Urinary bladder (tissue), 4 donors: ENCODE results near the gene PIGA. TPM values are rescaled to one million over a fixed set of nuclear protein-coding genes. Genes with fewer than 3 reads are reported as not detected.

ENCODE experiments used
- DNase-seq: peaks from one replicate; pipeline ENCODE4 v3.0.0-alpha.2; 2015; ENCODE audit errors: extremely low spot score
- H3K27ac ChIP-seq: one replicate; pipeline ENCODE4 v1.5.1; 2013; ENCODE audit warnings: low read depth, mild to moderate bottlenecking, moderate library complexity
- H3K36me3 ChIP-seq: one replicate; pipeline ENCODE4 v1.6.1; 2013; ENCODE audit warnings: mild to moderate bottlenecking, moderate library complexity; ENCODE audit not compliant: insufficient read depth
- H3K4me1 ChIP-seq: one replicate; pipeline ENCODE4 v1.6.1; 2013; ENCODE audit warnings: mild to moderate bottlenecking, moderate library complexity; ENCODE audit not compliant: insufficient read depth
- H3K4me3 ChIP-seq: one replicate; pipeline ENCODE4 v1.5.1; 2013; ENCODE audit warnings: low read depth, low read length
- WGBS: extraction: QIAGEN DNeasy Blood & Tissue Kit; methylation state at CpG from one replicate; pipeline ENCODE4 v1.1.7; 2013; 5-methylcytosine and 5-hydroxymethylcytosine counted together
- polyA plus RNA-seq: library from polyadenylated mRNA; stranded (reverse); fragments of 200-250 nt; gene quantifications from one replicate; pipeline ENCODE4 v1.2.3, GENCODE V29; 2013
- total RNA-seq: library from RNA; depleted of rRNA; stranded (reverse); fragments of >200 nt; gene quantifications from one replicate; pipeline ENCODE4 v1.2.3, GENCODE V29; 2014
- donor health status: healthy with polysubstance abuse.
- donor health status: healthy.

PIGA gene
- total and polyA plus RNA-seq, 2 donors, result 6.3 to 26.6 TPM

GRCh38 chrX:15343075-15343476 is 7.8 kb upstream of the PIGA start:
- 49% methylated on average over 5 of the region's 5 CpGs for WGBS
- no peak for DNase-seq
- no peak overlapping the region for H3K4me3 ChIP-seq
- H3K27ac ChIP-seq, result no peak overlapping the region
- no peaks in the 10 kb centered on the region for H3K4me1 ChIP-seq
- no peaks in the 10 kb centered on the region for H3K36me3 ChIP-seq

- H3K4me3 ChIP-seq, result no peak overlapping the region
- no peaks in the 10 kb centered on the region for H3K4me1 ChIP-seq
- DNase-seq, result no peak
- no peak overlapping the region for H3K27ac ChIP-seq
- 86% methylated on average over 2 of the region's 2 CpGs for WGBS
- no peaks in the 10 kb centered on the region for H3K36me3 ChIP-seq
Observed at GRCh38 chrX:15340867-15341266, 5.5 kb upstream of the PIGA start.

DNA sequence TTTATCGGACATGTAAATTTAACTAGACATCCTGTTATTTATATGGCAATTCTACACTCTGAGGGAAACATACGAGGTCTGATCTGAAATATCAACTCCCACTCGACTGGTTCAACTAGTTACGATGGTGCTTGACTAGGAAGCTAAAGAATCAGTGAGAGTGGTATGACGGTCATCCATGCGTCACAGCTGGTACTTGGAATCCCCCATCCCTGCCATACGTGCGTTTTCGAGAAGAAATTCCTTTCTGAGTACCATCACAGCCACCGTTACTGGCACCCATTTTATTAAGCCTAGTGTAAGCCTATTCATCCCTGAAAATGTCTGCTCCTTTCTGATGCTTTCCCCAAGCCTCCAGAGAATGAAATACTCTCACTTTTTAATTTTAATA is 695 bp upstream of the PIGA start:
- H3K36me3 ChIP-seq, result no peaks in the 10 kb centered on the region
- peak; percentile 56 for DNase-seq
- peak overlapping the region; percentile 14 for H3K4me3 ChIP-seq
- no peak overlapping the region for H3K27ac ChIP-seq
- under 1% methylated on average over 10 of the region's 10 CpGs for WGBS
- H3K4me1 ChIP-seq, result no peaks in the 10 kb centered on the region

- H3K27ac ChIP-seq, result peak overlapping the region; percentile 80
- DNase-seq, result no peak
- no peaks in the 10 kb centered on the region for H3K4me1 ChIP-seq
- H3K4me3 ChIP-seq, result peak overlapping the region; percentile 67
- no peaks in the 10 kb centered on the region for H3K36me3 ChIP-seq
- WGBS, result 14% methylated on average over 7 of the region's 7 CpGs
Observed at GRCh38 chrX:15334561-15334960, 762 bp downstream of the PIGA start.

DNA sequence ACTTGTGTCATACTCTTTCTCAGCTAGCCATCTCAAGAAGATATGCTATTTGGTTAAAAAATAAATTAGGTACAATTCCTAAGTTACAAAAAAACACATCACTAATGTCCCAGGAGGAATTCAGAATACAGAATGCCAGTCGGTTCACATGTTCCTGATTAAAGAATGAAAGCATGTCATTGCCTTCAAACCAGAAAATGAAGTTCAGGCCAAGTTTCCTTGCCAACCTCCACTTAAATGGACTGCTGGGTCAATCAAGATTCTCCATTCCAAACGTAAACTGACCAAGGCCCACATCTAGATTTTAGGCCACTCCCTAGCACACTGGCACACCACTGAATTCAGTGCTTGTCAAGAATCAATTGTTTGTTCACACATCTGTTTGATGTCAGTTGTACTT is 6.5 kb downstream of the PIGA start:
- Histone ChIP-seq H3K36me3 (no peaks in the 10 kb centered on the region), H3K27ac (no peak overlapping the region), H3K4me3 (no peak overlapping the region), H3K4me1 (no peaks in the 10 kb centered on the region)
- 73% methylated on average over 2 of the region's 2 CpGs for WGBS
- DNase-seq, result no peak

GRCh38 chrX:15328131-15328530 is 7.2 kb downstream of the PIGA start:
- 81% methylated on average over 3 of the region's 3 CpGs for WGBS
- no peak for DNase-seq
- H3K36me3 ChIP-seq, result no peaks in the 10 kb centered on the region
- no peaks in the 10 kb centered on the region for H3K4me1 ChIP-seq
- H3K4me3 ChIP-seq, result no peak overlapping the region
- no peak overlapping the region for H3K27ac ChIP-seq

DNA sequence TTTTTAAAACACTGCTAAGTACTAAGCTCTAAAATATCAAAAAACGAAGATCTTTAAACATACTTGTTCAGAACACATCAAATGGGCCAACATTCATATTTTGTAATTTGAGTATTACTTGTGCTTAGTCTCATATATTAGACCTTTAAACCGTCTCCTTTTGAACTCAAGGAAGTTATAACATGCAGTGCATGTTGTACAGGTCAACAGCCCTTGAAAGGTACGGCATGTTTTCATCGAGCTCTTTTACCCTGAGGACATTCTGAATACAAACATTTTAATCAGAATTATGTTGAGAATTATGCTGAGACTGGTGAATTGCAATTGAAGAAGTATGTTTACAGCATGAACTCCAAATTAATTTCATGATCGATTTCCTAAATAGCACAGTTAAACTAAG is 12.9 kb downstream of the PIGA start:
- Histone ChIP-seq H3K27ac (no peak overlapping the region), H3K4me3 (no peak overlapping the region), H3K4me1 (no peaks in the 10 kb centered on the region), H3K36me3 (no peaks in the 10 kb centered on the region)
- DNase-seq, result no peak
- WGBS, result 96% methylated on average over 5 of the region's 5 CpGs

- no peaks in the 10 kb centered on the region for H3K36me3 ChIP-seq
- H3K4me1 ChIP-seq, result no peaks in the 10 kb centered on the region
- DNase-seq, result no peak
- 74% methylated on average over 3 of the region's 3 CpGs for WGBS
- H3K4me3 ChIP-seq, result no peak overlapping the region
- H3K27ac ChIP-seq, result no peak overlapping the region
Observed at GRCh38 chrX:15322072-15322471, 13.3 kb downstream of the PIGA start.

DNA sequence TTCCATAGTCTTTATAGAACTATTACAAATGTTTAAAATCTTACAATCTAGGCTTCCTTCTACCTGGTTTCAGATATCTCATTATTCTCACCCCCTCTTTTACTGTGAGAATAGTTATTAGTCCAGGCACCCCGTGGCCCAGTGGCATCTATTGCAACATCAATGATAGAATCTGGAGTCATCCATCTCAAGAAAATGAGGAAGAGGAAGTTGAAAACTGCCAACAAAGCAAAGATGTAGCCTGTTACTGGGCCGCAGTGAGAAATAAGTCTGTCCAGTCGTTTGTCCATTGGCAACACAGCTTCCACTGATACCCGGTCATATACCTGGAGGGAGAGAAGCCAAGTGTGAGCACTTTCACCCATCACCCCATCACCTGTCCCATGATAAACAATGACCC is 13.9 kb downstream of the PIGA start:
- no peak for DNase-seq
- Histone ChIP-seq H3K4me3 (no peak overlapping the region), H3K4me1 (no peaks in the 10 kb centered on the region), H3K36me3 (no peaks in the 10 kb centered on the region), H3K27ac (no peak overlapping the region)
- WGBS, result 83% methylated on average over 4 of the region's 4 CpGs

GRCh38 chrX:15320297-15320696 is 15.0 kb downstream of the PIGA start:
- Histone ChIP-seq H3K4me1 (no peaks in the 10 kb centered on the region), H3K27ac (no peak overlapping the region), H3K4me3 (no peak overlapping the region), H3K36me3 (no peaks in the 10 kb centered on the region)
- WGBS, result 71% methylated on average over 4 of the region's 4 CpGs
- no peak for DNase-seq

DNA sequence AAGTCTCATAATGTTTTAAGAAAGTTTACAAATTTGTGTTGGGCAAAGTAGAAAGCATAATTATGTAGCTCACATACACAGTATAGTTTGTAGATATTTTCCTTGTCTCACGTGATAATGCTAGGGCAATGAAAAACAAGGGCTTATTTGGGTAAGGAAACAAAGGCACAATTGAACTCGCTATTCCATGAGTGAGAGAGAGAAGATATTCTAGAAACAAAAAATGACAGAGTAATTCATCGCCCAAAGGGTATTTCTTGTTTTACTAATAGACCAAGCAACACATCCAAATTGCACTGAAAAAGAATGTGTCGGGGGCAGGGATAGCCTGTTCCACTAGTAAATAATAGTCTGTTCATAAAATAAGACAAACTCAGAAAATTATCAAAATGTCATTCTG is 16.2 kb downstream of the PIGA start:
- DNase-seq, result no peak
- WGBS, result 91% methylated on average over 4 of the region's 4 CpGs
- no peak overlapping the region for H3K4me3 ChIP-seq
- H3K36me3 ChIP-seq, result no peaks in the 10 kb centered on the region
- no peak overlapping the region for H3K27ac ChIP-seq
- no peaks in the 10 kb centered on the region for H3K4me1 ChIP-seq

GRCh38 chrX:15315509-15315908 is 19.8 kb downstream of the PIGA start, which contains the start of gene ASB11:
Gene ASB11 (minus strand): TSS chrX:15315640. CDS start chrX:15315605, 35 bp downstream.
- no peaks in the 10 kb centered on the region for H3K36me3 ChIP-seq
- WGBS, result 26% methylated on average over 3 of the region's 3 CpGs
- H3K4me1 ChIP-seq, result no peaks in the 10 kb centered on the region
- H3K27ac ChIP-seq, result no peak within 1 kb of the TSS
- H3K4me3 ChIP-seq, result no peak within 1 kb of the TSS
- DNase-seq, result no peak

- 44% methylated on average over 2 of the region's 2 CpGs for WGBS
- Histone ChIP-seq H3K4me3 (no peak overlapping the region), H3K4me1 (no peaks in the 10 kb centered on the region), H3K27ac (no peak overlapping the region), H3K36me3 (no peaks in the 10 kb centered on the region)
- DNase-seq, result no peak
Observed at GRCh38 chrX:15314472-15314871, 20.9 kb downstream of the PIGA start.

DNA sequence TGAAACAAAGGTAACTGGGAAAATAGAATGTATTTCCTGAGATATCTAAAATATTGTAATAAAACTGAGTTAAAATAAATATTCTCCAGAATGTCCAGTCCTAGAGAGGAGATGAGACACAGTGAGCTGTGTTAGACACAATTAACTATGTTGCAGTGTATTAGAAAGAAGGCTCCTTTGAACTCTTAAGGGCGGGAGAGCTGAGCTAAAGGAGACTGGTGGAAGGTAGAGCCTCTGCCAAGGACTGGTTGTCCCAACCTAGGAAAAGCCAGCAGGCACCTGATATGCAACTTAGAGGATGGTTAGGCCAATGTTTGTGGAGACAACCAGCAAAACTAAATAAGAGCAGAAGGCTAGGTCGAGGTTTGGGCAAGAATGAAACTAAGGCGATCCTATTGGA is 24.2 kb downstream of the PIGA start:
- H3K36me3 ChIP-seq, result no peaks in the 10 kb centered on the region
- H3K4me1 ChIP-seq, result no peaks in the 10 kb centered on the region
- H3K4me3 ChIP-seq, result no peak overlapping the region
- WGBS, result 89% methylated on average over 3 of the region's 3 CpGs
- DNase-seq, result no peak
- no peak overlapping the region for H3K27ac ChIP-seq

DNA sequence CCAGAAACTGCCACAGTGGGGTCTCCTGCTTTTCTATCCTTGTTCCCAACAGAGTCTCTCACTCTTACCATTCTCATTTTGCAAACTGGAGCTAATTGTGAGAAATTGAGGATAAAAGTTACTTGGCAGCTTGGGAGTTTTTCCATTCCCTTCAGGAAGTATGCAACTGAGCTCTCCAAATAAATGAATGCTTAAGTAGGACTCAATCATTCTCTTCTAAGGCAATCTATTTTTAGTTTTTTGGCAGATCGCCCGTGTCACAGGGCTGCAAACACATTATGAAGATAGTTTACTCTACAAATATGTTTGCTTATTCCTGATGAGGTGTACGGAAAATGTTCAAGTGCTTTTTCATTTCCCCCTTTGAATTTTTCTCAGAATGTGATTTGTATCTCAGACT is 25.2 kb downstream of the PIGA start:
- WGBS, result 24% methylated on average over 3 of the region's 3 CpGs
- Histone ChIP-seq H3K27ac (no peak overlapping the region), H3K36me3 (no peaks in the 10 kb centered on the region), H3K4me3 (no peak overlapping the region), H3K4me1 (no peaks in the 10 kb centered on the region)
- no peak for DNase-seq
